Breast epithelium (tissue), 3 donors: ENCODE results near the gene RAB43.

Source experiments
- CTCF ChIP-seq, 3 donors: fragments of 450-650 bp; IDR thresholded peaks; one replicate each; pipeline ENCODE4 v1.5.1; 2016 to 2017; ENCODE audit warnings: antibody characterized with exemption in 3 of 3, mild to moderate bottlenecking in 3 of 3, moderate library complexity in 3 of 3
- POLR2A ChIP-seq: fragments of 450-650 bp; IDR thresholded peaks from one replicate; pipeline ENCODE4 v1.6.1; 2016; ENCODE audit warnings: antibody characterized with exemption, mild to moderate bottlenecking, moderate library complexity
- POLR2AphosphoS5 ChIP-seq, 3 donors: sonication (generic); formaldehyde crosslinking; IDR thresholded peaks; one replicate each; pipeline ENCODE4 v1.6.1; 2017; ENCODE audit warnings: antibody characterized with exemption in 3 of 3

GRCh38 chr3:129144786-129145185 lies 23.2 kb upstream of the RAB43 start:
- TF ChIP-seq CTCF (IDR thresholded peaks at IDR 0.05) (no peak), POLR2AphosphoS5 (IDR thresholded peaks at IDR 0.05) (no peak), POLR2A (no peak)
